Measurements from ENCODE around the gene PRKRA.

- no peak for TF ChIP-seq SIN3A (IDR thresholded peaks at IDR 0.05; ENCODE audit: borderline replicate concordance, insufficient read depth, low read length)
- no peak for TF ChIP-seq POLR2AphosphoS5 (IDR thresholded peaks at IDR 0.05; ENCODE audit: low read depth, low read length)
- no peak for TF ChIP-seq TAF1 (IDR thresholded peaks at IDR 0.05; ENCODE audit: borderline replicate concordance, insufficient read depth, low read length)
- TF ChIP-seq REST (IDR thresholded peaks at IDR 0.05; ENCODE audit: insufficient read depth in 1 of 2, low read depth in 2 of 2, low read length in 2 of 2) = no peak
Measured at GRCh38 chr2:178473931-178474330, 23.0 kb upstream of the PRKRA start.
